Esophagus squamous epithelium (tissue), 5 donors: Measurements from ENCODE around the gene OSTF1. TPM values are rescaled to one million over a fixed set of nuclear protein-coding genes. Genes with fewer than 3 reads are reported as not detected.

Experiments
- DNase-seq: peaks from one replicate; lab custom pipeline; 2025; lab: John Stamatoyannopoulos, UW
- H3K27ac ChIP-seq, 4 donors: fragments of 200-600 bp; sonication (generic); one replicate each; pipeline ENCODE4 v1.5.1; 2016 to 2019; ENCODE audit warnings: mild to moderate bottlenecking in 1 of 4
- H3K27me3 ChIP-seq, 4 donors: fragments of 200-600 bp; sonication (generic); 1 replicate in 3 of 4; 2 replicates in 1 of 4; pipeline versions ENCODE4 v1.5.1 to v1.6.0; 2017 to 2021; ENCODE audit warnings: antibody characterized with exemption in 1 of 4
- H3K36me3 ChIP-seq, 3 donors: fragments of 200-600 bp; sonication (generic); one replicate each; pipeline ENCODE4 v1.5.1; 2016 to 2019
- H3K4me1 ChIP-seq, 3 donors: fragments of 200-600 bp; sonication (generic); one replicate each; pipeline ENCODE4 v1.5.1; 2017 to 2019
- H3K4me3 ChIP-seq, 4 donors: fragments of 200-600 bp; sonication (generic); 1 replicate in 3 of 4; 2 replicates in 1 of 4; pipeline ENCODE4 v1.5.1; 2016 to 2019; ENCODE audit warnings: mild to moderate bottlenecking in 2 of 4, moderate library complexity in 1 of 4
- H3K9me3 ChIP-seq, 3 donors: fragments of 200-600 bp; sonication (generic); one replicate each; pipeline ENCODE4 v1.5.1; 2016 to 2019
- CTCF ChIP-seq, 6 experiments: fragments of 450-650 bp in 4 of 6; fragments of 200-600 bp in 2 of 6; sonication (generic) in 2 of 6; IDR thresholded peaks; one replicate each; pipeline ENCODE4 v1.5.1; 2016 to 2019; ENCODE audit warnings: antibody characterized with exemption in 6 of 6, mild to moderate bottlenecking in 4 of 6, moderate library complexity in 4 of 6
- POLR2A ChIP-seq, 4 donors: fragments of 450-650 bp; IDR thresholded peaks; one replicate each; pipeline ENCODE4 v1.6.1; 2017; ENCODE audit warnings: antibody characterized with exemption in 4 of 4, mild to moderate bottlenecking in 4 of 4, moderate library complexity in 3 of 4
- WGBS, 2 donors: methylation state at CpG; one replicate each; pipeline ENCODE4 v1.1.5; 2018; 5-methylcytosine and 5-hydroxymethylcytosine counted together
- intact Hi-C: fragments of 100-400 bp; cut with DNase I; formaldehyde crosslinking; loops from one replicate; pipeline ENCODE4 v1.15.0; 2022
- total RNA-seq, 4 donors: library from RNA; depleted of rRNA; stranded (reverse); fragments of >200 nt; gene quantifications; one replicate each; pipeline ENCODE4 v1.1.0, GENCODE V29; 2016
- donor health status: DM: yes; HTN: yes; CAD: no.

OSTF1 gene
- total RNA-seq, 4 donors from 2014 or later: 70.1 to 100 (median 86.0) TPM

- WGBS, 2 donors: 70 to 73% methylated on average over 4 of the region's 4 CpGs
- intact Hi-C loops: no loop called here
- Histone ChIP-seq H3K27me3 (no peaks in the 10 kb centered on the region), H3K4me3 (no peak overlapping the region), H3K27ac (no peak overlapping the region), H3K4me1 (peaks cover 0 to 52% (median 13%) of the 10 kb centered on the region in 3 donors), H3K9me3 (no peaks in the 10 kb centered on the region), H3K36me3 (peaks cover 0 to 38% (median 7%) of the 10 kb centered on the region in 3 donors)
- DNase-seq: no peak
- TF ChIP-seq CTCF (IDR thresholded peaks at IDR 0.05) (no peak), POLR2A (IDR thresholded peaks at IDR 0.05) (no peak)
These were observed 28.0 kb downstream of the OSTF1 start for GRCh38 chr9:75116306-75116705.

GRCh38 chr9:75117564-75117963 lies 29.2 kb downstream of the OSTF1 start:
- WGBS, 2 donors: 76 to 85% methylated on average over 1 of the region's 1 CpG
- intact Hi-C loops: no loop called here

GRCh38 chr9:75120686-75121085 lies 32.4 kb downstream of the OSTF1 start:
- intact Hi-C loops: no loop called here
- Histone ChIP-seq H3K27ac (peak overlapping the region in 1 of 4 donors; percentile 17), H3K9me3 (no peaks in the 10 kb centered on the region), H3K27me3 (no peaks in the 10 kb centered on the region), H3K36me3 (peaks cover 0 to 64% (median 10%) of the 10 kb centered on the region in 3 donors), H3K4me1 (peaks cover 0 to 23% (median 0%) of the 10 kb centered on the region in 3 donors), H3K4me3 (no peak overlapping the region)
- 93 to 97% methylated on average over 4 of the region's 4 CpGs for WGBS, 2 donors
- TF ChIP-seq CTCF (IDR thresholded peaks at IDR 0.05) (no peak), POLR2A (IDR thresholded peaks at IDR 0.05) (no peak)
- DNase-seq: no peak

More at GRCh38 chr9:75117564-75117963, 29.2 kb downstream of the OSTF1 start:
- Histone ChIP-seq H3K27ac (no peak overlapping the region), H3K27me3 (no peaks in the 10 kb centered on the region), H3K9me3 (no peaks in the 10 kb centered on the region), H3K4me3 (no peak overlapping the region), H3K4me1 (peaks cover 0 to 46% (median 9%) of the 10 kb centered on the region in 3 donors), H3K36me3 (peaks cover 0 to 51% (median 10%) of the 10 kb centered on the region in 3 donors)
- TF ChIP-seq CTCF (IDR thresholded peaks at IDR 0.05) (no peak), POLR2A (IDR thresholded peaks at IDR 0.05) (no peak)
- no peak for DNase-seq

GRCh38 chr9:75121914-75122558 lies 33.7 kb downstream of the OSTF1 start:
- no peaks in the 10 kb centered on the region for H3K9me3 ChIP-seq
- WGBS, 2 donors: 72 to 84% methylated on average over 5 of the region's 5 CpGs
- peaks cover 0 to 74% (median 10%) of the 10 kb centered on the region in 3 donors for H3K36me3 ChIP-seq
- no peak overlapping the region for H3K4me3 ChIP-seq
- DNase-seq: no peak
- intact Hi-C loops: no loop called here
- no peaks in the 10 kb centered on the region for H3K27me3 ChIP-seq
- peaks cover 0 to 10% (median 0%) of the 10 kb centered on the region in 3 donors for H3K4me1 ChIP-seq
- TF ChIP-seq POLR2A (IDR thresholded peaks at IDR 0.05) (no peak), CTCF (IDR thresholded peaks at IDR 0.05) (no peak)
- no peak overlapping the region for H3K27ac ChIP-seq

- peaks cover 0 to 10% (median 0%) of the 10 kb centered on the region in 3 donors for H3K4me1 ChIP-seq
- no peak for DNase-seq
- H3K4me3 ChIP-seq: no peak overlapping the region
- WGBS, 2 donors: 87 to 89% methylated on average over 10 of the region's 10 CpGs
- intact Hi-C loops: no loop called here
- H3K9me3 ChIP-seq: no peaks in the 10 kb centered on the region
- TF ChIP-seq CTCF (IDR thresholded peaks at IDR 0.05): no peak
- no peak for TF ChIP-seq POLR2A (IDR thresholded peaks at IDR 0.05)
- H3K27ac ChIP-seq: no peak overlapping the region
- no peaks in the 10 kb centered on the region for H3K27me3 ChIP-seq
- peaks cover 0 to 63% (median 4%) of the 10 kb centered on the region in 3 donors for H3K36me3 ChIP-seq
These were observed 35.4 kb downstream of the OSTF1 start for GRCh38 chr9:75123696-75124095.
